ENCODE measurements around the gene ITGB3.

DNA sequence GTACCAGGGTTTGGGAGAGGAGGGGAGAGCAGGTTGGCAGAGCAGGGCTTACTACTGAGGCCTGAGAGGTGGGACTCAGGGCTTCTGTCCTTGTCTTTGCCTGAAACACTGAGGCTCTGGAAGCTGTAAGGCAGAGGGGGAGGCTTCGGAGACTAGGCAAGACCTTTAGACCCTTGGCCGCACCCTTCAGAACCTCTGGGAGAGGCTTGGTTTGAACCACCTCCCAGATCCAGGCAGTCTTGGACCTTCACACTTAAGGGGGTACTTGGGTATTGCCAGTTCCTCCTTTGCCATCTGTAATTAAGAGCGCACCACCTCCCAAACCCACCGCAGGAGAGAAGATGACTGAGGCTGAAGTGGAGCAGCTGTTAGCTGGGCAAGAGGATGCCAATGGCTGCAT, 31.6 kb upstream of the ITGB3 start:
- TF ChIP-seq, protein P1, sequence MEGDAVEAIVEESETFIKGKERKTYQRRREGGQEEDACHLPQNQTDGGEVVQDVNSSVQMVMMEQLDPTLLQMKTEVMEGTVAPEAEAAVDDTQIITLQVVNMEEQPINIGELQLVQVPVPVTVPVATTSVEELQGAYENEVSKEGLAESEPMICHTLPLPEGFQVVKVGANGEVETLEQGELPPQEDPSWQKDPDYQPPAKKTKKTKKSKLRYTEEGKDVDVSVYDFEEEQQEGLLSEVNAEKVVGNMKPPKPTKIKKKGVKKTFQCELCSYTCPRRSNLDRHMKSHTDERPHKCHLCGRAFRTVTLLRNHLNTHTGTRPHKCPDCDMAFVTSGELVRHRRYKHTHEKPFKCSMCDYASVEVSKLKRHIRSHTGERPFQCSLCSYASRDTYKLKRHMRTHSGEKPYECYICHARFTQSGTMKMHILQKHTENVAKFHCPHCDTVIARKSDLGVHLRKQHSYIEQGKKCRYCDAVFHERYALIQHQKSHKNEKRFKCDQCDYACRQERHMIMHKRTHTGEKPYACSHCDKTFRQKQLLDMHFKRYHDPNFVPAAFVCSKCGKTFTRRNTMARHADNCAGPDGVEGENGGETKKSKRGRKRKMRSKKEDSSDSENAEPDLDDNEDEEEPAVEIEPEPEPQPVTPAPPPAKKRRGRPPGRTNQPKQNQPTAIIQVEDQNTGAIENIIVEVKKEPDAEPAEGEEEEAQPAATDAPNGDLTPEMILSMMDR (IDR thresholded peaks at IDR 0.05), result no peak
- no peak for TF ChIP-seq POLR2A (IDR thresholded peaks at IDR 0.05)

Measured in breast epithelium (tissue), 3 donors.